ENCODE data around the gene TTYH2.

TTYH2 gene

DNA sequence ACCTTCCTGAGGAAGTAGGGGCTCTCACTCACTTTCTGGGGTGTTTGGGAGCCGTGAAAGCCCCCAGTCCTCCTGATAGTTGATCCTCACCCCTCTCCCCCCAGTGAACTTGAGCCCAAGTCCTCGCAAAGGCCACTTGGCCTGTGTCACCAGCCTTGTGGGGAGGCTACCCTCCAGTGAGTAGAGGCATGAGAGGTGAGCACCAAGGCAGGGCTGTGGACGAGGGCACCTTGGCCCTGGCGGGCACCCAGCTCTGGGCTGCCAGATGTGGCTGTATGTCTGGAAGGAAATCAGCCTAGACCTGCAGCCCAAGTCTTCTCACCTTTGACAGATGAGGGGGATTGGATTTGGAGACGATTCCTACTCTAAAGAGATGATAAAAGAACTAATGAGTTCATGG, 3.1 kb downstream of the TTYH2 start:
- DNase-seq, result no peak

DNA sequence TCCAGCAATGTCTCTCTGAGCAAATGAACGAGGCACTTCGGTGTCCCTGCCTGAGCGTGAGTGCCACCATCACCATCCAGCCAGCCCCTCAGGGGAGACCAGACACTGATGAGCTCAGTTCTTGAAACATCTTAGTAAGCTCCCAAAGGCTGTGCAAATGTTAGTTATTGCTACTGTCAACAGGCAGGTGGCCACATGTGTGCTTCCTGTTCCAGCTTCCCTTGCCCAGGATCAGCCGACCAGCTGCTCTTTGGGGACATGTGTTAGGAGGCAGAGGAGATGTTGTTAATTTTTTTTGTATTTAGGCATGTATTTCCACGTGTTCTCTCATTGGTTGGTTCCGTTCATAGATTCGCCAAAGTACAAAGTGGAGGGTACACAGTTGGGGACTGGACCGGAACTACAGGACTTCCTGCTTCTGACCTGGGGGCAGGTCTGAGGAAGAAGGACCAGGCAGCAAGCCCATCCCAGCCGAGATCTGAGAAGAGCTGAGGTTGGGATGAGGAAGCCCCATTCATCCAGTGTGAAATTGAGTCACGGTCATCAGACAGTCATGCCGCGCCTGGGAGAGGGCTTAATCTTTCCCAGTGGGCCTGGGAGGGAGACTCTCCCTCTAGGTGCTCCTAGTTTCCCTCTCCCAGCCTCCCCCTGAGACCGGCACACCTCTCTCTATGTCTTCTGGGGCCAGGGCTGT, 3.8 kb downstream of the TTYH2 start:
- DNase-seq, result no peak

DNA sequence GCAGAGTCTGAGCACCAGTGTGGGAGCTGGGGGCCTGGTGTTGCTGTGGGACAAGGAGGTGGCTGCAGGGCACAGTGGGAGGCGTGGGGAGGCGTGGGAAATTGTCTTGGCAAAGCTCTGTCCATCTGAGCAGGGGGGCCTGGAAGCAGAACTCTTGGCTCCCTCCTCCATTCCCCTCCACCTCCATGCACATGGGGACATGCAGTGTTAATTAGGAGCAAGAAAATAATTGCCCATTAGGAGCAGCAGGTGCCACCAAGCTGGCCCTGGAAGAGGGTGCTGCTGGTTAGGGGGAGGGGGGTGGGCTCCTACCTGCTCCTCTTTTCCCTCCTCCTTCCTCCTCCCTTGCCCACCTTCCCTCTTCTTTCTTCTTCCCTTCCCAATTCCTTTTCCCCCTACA, 4.5 kb downstream of the TTYH2 start:
- DNase-seq, result no peak

DNA sequence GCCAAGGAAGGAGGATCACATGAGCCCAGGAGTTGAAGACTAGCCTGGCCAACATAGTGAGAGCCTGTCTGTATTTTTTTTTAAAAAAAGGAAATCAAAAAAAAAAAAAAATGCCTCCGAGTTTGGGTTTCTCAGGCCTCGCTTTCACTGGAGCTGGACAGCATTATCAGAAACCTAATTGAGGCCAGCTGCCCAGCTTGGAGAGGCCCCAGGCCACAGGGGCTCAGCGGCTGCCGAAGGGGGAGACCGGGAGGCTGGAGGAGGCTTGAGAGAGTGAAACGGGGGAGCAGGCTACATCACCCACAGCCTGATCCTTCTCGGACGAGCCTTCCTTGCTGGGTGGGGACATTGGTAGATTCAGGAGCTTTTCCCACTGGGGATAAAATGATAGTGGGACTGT, 5.1 kb downstream of the TTYH2 start:
- DNase-seq, result no peak

DNA sequence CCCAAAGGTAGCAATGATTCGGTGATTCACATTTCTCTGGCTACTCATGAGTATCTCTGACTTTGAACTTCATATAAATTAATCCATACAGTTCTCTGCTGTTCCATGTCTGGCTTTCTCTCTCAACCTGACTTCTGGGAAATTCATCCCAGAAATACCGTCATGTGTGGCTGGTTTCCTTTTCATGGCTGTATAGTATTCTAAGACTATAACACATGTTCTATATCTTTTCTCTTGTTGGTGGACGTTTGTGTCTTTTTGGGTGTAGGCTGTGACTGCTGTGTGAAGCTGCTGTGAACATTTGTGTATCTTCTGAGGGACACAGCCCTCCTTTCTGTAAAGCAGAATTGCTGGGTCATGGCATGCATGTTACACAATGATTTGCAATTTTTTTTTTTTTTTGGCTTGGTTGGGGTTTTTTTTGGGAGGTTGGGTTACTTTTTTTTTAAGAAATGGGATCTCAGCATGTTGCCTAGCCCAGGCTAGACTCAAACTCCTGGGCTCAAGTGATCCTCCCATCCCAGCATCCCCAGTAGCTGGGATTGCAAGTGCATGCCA, 6.3 kb downstream of the TTYH2 start:
- DNase-seq, result no peak

DNA sequence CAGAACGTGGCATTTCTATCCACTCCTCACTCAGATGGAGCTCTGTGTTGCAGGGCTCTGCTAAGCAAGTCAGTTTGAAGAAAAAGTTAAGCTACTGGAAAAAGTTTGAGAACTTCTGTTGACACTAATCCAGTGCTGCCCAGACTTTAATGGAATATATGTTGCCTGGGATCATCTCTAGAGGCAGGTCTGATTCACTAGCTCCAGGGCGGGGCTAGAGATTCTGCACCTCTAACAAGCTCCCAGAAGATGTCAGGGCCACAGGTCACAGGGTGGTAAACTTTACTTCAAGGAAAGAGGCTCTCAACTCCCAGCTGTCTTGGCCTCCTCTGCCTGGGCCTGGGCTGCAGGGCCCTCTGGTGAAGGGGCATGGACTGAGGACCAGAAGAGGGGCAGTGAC, 6.8 kb downstream of the TTYH2 start:
- no peak for DNase-seq

DNA sequence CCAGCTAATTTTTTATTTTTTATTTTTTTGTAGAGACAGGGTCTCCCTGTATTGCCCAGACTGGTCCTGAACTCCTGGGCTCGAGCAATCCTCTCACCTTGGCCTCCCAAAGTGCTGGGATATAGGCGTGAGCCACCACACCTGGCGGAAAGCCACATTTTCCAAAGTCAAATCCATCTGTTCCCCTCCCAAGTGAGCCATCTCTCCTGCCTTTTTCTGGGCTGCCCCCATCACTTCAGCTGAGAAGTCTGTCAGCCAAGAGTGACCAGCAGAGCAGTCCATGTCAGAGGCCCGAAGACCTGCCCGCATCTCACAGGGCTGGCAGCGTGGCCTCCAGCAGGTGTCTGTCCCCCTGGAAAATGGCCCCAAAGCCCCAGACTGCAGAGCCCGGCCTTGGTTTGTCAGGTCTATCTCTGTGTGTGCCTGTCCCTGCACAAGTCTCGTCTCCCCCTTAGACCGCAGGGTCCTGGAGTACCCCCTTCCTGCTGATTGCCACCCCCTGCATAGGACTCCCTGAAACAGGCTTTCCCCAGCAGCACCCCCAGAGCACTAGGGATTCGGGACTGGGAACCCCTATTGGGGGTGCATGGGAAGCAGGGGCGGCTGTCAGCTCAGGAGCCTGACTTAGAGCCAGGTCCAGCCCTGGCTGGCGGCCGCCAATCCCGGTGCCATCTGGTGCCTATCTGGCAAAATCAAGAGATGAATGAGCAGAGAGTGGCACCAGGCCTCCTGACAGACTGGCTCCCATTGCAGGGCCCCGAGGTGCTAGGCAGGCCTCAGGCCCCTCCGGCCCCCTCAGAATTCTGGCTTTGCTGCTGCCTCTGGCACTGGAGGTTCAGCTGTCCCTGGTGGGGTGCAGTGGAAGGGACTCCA, 7.8 kb downstream of the TTYH2 start:
- no peak for DNase-seq

DNA sequence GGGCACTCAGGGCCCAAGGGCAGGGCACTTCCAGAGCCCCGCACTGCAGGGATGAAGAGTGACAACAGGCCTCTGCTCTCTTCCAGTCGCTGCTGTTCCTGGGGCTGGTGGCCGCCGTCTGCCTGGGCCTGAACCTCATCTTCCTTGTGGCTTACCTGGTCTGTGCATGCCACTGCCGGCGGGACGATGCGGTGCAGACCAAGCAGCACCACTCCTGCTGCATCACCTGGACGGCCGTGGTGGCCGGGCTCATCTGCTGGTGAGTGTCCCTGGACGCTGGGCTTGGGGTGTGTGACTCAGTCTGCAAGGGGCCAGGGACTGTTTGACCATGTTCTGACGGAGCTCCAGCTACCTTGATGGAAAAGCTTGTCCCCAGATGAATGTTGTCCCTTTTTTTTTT, 9.0 kb downstream of the TTYH2 start:
- no peak for DNase-seq

DNA sequence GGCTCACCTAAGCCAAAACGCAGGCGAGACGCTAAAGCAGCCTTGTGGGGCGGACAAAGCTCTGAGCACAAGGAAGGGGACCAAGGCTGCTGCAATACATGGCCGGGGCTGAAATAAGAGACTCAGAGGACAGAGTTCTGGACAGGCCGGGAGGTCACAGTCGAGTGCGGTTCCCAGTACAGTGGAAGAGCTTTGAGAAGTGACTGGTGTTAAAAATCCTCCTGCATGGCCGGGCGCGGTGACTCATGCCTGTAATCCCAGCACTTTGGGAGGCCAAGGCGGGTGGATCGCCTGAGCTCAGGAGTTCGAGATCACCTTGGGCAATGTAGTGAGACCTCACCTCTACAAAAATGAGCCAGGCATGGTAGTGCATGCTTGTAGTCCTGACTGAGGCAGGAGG, 10.5 kb downstream of the TTYH2 start:
- no peak for DNase-seq

DNA sequence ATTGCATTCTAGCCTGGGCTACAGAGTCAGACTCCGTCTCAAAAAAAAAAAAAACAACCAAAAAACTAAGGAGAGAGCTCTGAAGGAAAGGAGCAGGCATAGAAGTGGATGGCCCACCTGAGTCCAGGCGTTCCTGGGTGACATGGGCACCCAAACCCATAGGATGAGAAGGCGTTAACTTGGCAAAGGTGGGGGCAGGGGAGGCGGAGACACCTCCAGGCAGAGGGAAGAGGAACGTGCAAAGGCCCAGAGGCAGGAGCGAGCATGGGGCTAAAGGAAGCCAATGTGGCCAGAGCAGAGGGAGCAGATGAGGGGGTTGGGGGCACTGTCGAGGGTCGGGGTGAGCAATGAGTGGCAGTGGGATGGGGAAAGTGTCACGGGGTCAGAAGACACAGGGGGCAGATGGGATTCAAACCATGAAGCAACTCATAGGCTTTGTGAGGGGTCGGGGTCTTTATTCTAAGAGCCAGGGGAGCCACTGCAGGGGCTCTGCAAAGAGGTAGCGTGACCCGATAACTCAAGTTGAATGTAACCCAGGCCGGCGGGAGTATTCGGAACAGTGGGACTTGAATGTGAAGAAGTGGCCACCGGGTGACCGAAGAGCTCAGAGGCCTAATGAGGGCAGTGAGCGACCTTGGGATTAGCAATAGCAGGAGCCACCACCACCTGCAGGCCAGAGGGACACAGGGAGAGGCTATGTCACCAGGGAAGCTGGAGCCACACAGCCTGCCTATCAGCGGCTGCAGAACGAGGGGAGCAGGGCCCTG, 11.8 kb downstream of the TTYH2 start:
- DNase-seq, result no peak

DNA sequence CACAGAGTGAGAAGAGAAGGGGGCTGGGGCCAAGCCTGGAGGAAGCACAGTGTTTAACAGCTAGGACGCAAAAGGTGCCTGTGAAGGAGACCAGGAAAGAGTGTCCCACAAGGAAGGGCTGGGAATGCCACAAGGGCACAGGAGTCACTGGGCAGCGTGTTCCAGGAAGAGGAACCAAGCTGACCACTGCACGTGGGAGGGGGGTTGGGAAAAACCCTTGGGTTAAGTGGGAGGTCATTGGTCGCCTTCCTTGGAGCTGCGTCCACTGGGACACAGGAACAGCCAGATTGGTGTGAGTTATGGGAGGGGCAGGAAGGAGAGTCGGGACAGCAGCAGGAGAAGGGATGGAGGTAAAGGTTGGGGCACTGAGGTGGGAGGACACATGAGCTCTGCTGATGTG, 12.9 kb downstream of the TTYH2 start:
- no peak for DNase-seq

DNA sequence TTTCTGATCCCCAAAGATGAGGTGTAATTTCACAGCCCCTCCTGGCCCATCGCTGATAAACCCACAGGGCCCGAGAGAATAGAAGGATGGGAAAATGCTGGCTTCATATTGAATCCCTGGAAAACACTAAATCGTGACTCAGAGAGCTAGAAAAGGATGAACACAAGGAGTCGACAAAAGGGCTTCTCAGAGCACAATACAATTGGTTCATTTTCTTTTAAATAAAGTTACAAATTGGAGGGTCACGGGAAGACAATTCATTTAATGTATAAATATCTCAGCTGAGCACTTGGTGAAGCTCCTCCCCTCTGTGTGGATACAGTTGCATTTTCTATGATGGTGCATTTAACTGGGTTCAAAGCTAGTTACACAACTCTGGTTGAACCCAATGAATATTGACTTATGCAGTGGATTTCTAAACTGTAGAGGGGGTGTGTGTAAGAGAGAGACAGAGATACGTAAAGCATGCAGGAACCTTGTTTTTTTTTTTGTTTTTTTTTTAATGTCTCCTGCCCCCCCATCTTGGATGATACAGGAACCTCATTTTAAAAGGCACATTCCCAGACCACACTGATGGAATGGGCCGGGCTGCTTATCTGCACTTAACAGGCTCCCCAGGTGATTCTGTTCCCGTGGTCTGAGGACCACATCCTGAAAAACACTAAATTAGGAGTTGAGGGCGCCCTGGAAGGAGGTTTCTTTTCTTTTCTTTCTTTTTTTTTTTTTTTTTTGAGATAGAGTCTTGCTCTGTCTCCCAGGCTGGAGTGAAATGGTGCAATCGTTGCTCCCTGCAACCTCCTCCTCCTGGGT, 14.1 kb downstream of the TTYH2 start:
- no peak for DNase-seq

DNA sequence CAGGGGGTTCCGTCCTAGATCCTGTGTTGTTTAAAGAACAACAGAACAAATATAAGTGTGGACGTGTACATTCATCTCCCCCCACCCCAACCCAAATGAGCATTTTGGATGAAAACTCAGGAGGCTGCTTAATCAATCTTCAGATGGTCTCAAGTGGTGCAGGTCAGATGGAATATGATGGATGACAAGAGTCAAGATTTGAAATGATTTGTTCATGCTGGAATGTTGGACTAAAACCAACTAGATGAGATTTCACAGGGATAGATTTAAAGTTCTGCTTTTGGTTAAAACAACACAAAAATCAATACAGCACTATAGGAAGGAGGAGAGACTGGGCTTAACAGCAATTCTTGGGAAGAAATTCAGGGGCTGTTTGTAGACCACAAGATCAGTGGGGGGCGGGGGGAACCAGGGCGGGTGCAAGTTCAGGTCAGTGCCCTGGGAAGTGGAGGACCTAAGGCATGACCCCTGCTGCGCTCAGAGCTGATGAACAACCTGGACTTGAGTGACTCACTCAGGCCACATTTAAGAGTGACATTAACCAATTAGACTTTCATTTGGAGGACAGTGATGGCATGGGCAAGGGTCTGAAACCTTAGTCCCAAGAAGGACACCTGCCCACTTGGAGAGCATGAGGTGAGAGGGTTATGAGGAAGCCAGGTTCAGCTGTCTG, 15.1 kb downstream of the TTYH2 start:
- no peak for DNase-seq

DNA sequence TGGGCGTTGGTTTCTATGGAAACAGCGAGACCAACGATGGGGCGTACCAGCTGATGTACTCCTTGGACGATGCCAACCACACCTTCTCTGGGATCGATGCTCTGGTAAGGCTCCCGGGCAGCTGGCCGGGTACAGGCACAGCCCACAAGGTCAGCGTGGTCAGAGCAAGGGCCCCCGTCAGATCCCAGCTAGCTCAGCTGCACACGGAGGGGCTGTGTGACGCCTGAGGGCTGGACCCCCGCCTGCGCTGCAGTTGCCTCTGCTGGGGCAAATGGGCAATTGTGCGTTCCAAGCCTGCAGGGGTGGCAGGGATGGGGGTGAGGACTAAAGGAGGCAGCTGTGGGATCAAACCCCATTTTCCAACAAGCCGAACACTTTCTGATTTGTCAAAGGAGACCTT, 17.5 kb downstream of the TTYH2 start:
- DNase-seq, result no peak

DNA sequence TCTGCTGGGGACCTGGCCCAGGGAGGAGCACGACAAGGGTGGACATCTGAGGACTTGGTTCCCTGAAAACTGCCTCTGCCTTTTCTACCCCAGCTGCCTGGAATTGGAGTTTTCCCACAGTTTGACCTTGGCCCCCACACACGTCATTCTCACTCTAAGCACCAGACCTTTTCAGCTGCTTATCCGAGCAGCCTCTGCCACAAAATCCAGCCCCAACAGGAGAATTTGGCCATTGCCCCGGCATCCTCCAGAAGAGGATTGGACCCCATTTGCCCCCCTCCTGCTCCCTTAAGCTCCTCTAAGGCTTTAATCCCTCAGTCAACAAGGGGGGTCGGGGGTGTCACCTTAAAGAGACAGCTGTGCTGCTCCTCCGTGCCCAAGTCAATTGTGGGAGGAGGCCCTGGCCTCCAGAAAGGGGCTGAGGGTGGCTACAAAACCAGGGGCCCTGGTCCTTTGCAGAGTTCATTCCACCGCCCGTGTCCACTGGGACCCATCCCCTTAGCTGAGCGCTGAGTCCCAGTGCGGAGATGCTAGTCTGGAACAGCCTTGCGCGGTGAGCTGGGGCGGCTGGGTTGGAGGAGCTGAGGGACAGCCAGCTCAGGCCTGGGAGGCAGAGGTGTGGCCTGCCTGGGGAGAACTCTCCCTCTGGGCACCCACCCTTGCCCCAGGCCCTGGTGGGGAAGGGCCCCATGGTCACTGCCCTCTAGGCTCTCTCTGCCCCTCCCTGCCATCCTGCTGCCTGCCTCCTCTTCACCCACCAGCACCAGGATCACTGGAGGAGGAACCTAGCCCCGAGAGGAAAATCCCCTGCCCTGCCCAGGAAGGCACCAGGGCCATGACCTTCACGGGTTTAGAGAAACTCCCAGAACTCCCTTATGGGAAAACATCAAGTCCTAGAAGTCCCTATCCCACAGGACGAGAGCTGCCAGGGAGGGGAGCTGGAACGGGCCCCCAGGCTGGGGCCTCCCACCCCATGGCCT, 18.8 kb downstream of the TTYH2 start:
- DNase-seq, result no peak

DNA sequence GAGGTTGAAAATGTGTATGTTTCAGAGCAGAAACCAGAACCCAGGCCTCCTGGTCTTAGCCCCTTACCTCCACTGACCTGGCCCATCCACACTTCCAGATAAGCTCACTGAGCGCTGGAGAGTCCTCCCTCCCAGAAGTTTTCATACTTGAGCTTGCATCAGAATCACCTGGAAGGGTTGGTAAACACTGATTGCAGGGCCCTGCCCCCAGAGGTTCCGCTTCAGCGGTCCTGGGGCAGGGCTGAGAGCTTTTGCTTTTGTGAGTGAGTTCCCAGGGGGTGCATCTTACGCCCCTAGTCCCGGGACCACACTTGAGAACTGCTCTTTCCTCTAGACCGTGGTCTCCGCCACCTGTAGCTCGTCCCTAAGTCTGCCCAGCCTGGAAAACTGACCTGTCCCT, 20.6 kb downstream of the TTYH2 start:
- no peak for DNase-seq

DNA sequence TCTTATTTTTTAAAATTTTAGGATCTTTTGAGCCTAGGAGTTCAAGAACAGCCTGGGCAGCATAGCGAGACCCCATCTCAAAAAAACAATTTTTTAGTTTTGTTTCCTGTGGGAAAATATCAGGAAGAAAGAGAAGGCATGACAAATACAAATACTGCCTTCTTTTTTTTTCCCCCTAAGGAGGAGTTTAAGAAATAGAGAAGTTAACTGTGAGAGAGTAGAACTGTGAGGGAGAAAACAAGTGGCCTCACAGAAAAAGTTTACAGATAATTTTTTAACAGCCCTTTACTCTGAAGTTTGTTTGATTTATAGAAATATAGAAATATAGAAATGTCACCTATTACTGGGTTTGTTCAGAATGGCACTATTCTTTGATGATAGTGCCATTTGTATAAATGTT, 21.1 kb downstream of the TTYH2 start:
- no peak for DNase-seq

DNA sequence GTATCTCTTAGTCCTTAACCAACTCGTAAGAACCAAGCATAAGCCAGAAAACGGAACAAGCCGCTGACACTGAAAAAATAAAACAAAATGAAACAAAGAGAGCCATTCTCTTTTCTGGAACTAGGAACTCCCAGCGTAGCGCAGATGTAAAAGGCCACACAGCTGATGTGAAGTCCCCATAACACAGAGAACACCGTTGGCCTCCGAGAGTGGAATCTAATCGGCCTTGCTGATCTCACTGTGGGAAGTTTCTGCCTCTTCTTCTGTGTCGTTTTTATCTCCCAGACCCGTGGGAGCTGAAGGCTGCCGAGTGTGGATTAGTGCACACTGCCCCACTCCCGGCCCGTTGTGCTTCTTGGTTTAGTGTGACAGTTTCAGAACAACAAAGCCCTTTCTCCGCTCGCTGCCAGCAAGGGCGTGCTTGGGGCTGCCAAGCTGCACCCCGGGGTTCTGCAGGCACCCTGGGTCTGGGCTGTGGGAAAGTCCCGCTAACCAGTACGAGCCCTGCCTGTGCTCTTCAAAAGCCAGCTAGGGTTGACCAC, 21.7 kb downstream of the TTYH2 start:
- no peak for DNase-seq

DNA sequence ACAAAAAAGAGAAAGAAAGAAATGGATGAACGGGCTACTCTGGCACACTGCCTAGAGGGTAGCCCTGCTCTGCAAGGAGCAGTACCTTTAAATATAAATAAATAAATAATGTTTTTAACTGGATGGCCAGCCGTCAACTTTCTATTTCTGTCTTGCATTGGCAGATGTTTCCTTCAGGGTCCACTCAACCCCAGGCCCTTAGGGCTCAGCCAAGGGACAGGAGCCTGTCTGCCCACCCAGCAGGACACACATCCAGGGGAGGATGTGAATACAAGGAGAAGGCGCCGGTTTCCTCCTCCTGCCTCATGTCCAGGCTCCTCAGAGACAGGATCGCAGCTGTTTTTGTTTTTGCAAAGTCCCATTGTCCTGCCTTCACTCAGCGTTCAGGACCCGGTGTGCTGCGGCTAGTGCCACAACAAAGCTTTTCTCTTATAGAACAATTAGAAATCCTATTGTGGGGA, 22.6 kb downstream of the TTYH2 start:
- no peak for DNase-seq

DNA sequence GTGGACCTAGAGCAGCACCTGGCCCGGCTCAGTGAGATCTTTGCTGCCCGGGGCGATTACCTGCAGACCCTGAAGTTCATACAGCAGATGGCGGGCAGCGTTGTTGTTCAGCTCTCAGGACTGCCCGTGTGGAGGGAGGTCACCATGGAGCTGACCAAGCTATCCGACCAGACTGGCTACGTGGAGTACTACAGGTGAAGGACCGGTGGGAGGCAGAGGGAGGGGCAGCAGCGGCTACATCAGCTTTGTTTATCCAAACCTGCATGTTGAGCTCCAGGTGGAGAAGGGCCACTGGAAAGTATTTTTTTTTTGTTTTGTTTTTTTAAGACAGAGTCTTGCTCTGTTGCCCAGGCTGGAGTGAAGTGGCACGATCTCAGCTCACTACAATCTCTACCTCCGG, 23.9 kb downstream of the TTYH2 start:
- DNase-seq, result no peak

Measured in NCI-H187 treated with DMSO at 0.1 percent for 48 hours (cell line).